Measurements from ENCODE around the gene C5orf22.

Gene C5orf22

GRCh38 chr5:31531888-31532547, at the start of gene C5orf22, which contains the start of gene DROSHA:
TSS of gene C5orf22 (plus strand) at chr5:31532301. CDS start at chr5:31532393, 92 bp downstream.
TSS of gene DROSHA (minus strand) at chr5:31532093. CDS start at chr5:31529059, 3,034 bp downstream.
- Mint-ChIP-seq H3K27ac (peak within 1 kb of the TSS; percentile 89), H3K4me1 (peaks cover 50% of the 10 kb centered on the region), H3K4me3 (peak within 1 kb of the TSS; percentile 85), H3K9me3 (no peaks in the 10 kb centered on the region), H3K27me3 (no peaks in the 10 kb centered on the region), H3K36me3 (peaks cover 34% of the 10 kb centered on the region)
- peak; percentile 98 for ATAC-seq

GRCh38 chr5:31485376-31486207, 46.5 kb upstream of the C5orf22 start:
- ATAC-seq = no peak
- Mint-ChIP-seq H3K9me3 (no peaks in the 10 kb centered on the region), H3K4me1 (no peaks in the 10 kb centered on the region), H3K27ac (no peak overlapping the region), H3K4me3 (no peak overlapping the region), H3K27me3 (no peaks in the 10 kb centered on the region), H3K36me3 (peaks cover 75% of the 10 kb centered on the region)

- Mint-ChIP-seq H3K4me1 (no peaks in the 10 kb centered on the region), H3K27ac (no peak overlapping the region), H3K4me3 (no peak overlapping the region), H3K9me3 (no peaks in the 10 kb centered on the region), H3K27me3 (no peaks in the 10 kb centered on the region), H3K36me3 (peaks cover 74% of the 10 kb centered on the region)
- no peak for ATAC-seq
These were observed 45.7 kb upstream of the C5orf22 start for GRCh38 chr5:31486441-31486840.

GRCh38 chr5:31487506-31487905, 44.6 kb upstream of the C5orf22 start:
- H3K4me1 Mint-ChIP-seq = no peaks in the 10 kb centered on the region
- ATAC-seq = no peak
- H3K36me3 Mint-ChIP-seq = peaks cover 70% of the 10 kb centered on the region
- no peaks in the 10 kb centered on the region for H3K9me3 Mint-ChIP-seq
- no peaks in the 10 kb centered on the region for H3K27me3 Mint-ChIP-seq
- no peak overlapping the region for H3K27ac Mint-ChIP-seq
- H3K4me3 Mint-ChIP-seq = no peak overlapping the region

GRCh38 chr5:31492869-31493268, 39.2 kb upstream of the C5orf22 start:
- no peak for ATAC-seq
- Mint-ChIP-seq H3K27me3 (no peaks in the 10 kb centered on the region), H3K36me3 (peaks cover 83% of the 10 kb centered on the region), H3K4me3 (no peak overlapping the region), H3K27ac (no peak overlapping the region), H3K9me3 (no peaks in the 10 kb centered on the region), H3K4me1 (no peaks in the 10 kb centered on the region)

DNA sequence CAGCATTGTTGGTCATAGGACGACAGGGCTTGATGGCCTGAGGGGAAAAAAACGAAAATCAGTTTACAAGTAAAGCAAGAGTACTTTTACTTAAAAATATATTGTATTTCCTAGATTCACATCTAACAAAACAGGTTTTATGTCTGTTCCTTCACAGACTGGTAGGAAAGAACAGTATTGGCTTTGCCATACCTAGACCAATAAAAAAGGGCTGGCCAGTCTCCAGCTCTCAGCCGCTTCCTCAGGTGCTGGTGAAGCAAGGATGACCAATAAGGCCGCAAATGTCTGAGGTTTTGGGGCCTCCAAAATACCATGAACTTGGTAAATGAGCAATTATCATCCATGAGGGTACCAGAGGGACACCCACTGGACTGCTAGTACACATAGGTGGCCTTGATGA, 36.8 kb upstream of the C5orf22 start:
- H3K36me3 Mint-ChIP-seq = peaks cover 82% of the 10 kb centered on the region
- H3K9me3 Mint-ChIP-seq = no peaks in the 10 kb centered on the region
- no peak overlapping the region for H3K4me3 Mint-ChIP-seq
- no peaks in the 10 kb centered on the region for H3K4me1 Mint-ChIP-seq
- ATAC-seq = no peak
- no peak overlapping the region for H3K27ac Mint-ChIP-seq
- no peaks in the 10 kb centered on the region for H3K27me3 Mint-ChIP-seq

GRCh38 chr5:31496301-31496700, 35.8 kb upstream of the C5orf22 start:
- no peaks in the 10 kb centered on the region for H3K9me3 Mint-ChIP-seq
- H3K36me3 Mint-ChIP-seq = peaks cover 81% of the 10 kb centered on the region
- H3K4me1 Mint-ChIP-seq = no peaks in the 10 kb centered on the region
- H3K27ac Mint-ChIP-seq = no peak overlapping the region
- H3K27me3 Mint-ChIP-seq = no peaks in the 10 kb centered on the region
- no peak for ATAC-seq
- H3K4me3 Mint-ChIP-seq = no peak overlapping the region

DNA sequence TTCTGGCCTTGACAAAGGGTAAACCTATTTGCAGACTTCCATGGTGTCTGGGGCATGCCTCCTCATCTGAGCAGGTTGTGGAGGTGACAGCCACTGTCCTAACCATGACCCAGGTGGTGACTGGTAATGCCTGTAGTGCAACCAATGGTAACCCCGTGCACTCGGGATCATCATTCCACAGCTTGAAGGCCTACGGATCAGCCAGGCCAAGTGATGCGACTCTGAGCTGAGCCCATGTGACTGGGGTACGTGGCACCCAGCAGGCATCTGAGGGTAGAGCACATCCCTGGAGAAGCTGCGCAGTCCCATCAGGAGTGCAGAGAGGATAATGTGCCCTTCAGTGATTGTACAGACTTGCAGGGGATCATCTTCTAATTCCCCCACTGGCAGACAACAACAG, 35.2 kb upstream of the C5orf22 start:
- H3K27me3 Mint-ChIP-seq = no peaks in the 10 kb centered on the region
- no peaks in the 10 kb centered on the region for H3K4me1 Mint-ChIP-seq
- no peak overlapping the region for H3K27ac Mint-ChIP-seq
- H3K9me3 Mint-ChIP-seq = no peaks in the 10 kb centered on the region
- H3K4me3 Mint-ChIP-seq = no peak overlapping the region
- H3K36me3 Mint-ChIP-seq = peaks cover 77% of the 10 kb centered on the region
- ATAC-seq = no peak

DNA sequence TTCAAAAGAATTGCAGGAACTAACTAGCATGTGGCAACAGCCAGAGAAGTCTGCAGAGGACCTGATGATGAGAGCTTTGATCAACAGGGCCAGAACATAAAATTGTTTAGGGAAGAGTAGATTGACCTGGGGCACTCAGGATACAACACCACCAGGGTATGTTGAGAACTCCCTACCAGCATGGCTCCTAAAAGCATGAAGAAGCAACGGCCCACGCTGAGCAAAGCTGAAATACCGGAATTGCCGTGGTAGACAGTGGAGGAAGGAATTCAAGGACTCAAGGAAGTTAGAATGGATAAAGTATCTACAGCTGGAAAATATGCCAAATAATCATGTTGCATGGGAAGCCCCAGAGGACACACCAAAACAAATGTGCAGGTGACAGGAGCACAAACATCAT, 31.8 kb upstream of the C5orf22 start:
- Mint-ChIP-seq H3K4me1 (no peaks in the 10 kb centered on the region), H3K36me3 (peaks cover 84% of the 10 kb centered on the region), H3K27me3 (no peaks in the 10 kb centered on the region), H3K27ac (no peak overlapping the region), H3K4me3 (no peak overlapping the region), H3K9me3 (no peaks in the 10 kb centered on the region)
- no peak for ATAC-seq

DNA sequence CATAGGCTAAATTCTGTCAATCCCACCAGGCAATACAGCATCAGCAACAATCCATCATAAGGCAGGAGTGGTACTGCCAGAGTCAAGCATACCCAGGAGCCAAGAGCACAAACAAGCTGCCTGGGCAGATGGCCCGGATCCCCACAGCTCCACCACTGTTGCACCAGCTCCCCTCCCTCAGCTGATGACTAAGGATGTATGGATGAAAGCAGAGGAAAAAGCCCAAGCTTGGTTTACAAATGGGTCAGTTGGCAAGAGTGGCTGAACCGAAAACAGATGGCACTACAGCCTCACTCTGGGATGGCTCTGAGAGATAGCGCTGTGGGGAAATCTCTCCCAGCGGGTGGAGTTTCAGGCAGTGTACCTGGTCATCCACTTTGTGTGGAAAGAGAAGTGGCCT, 29.6 kb upstream of the C5orf22 start:
- no peak overlapping the region for H3K27ac Mint-ChIP-seq
- H3K4me1 Mint-ChIP-seq = no peaks in the 10 kb centered on the region
- no peaks in the 10 kb centered on the region for H3K9me3 Mint-ChIP-seq
- no peak overlapping the region for H3K4me3 Mint-ChIP-seq
- ATAC-seq = no peak
- peaks cover 79% of the 10 kb centered on the region for H3K36me3 Mint-ChIP-seq
- no peaks in the 10 kb centered on the region for H3K27me3 Mint-ChIP-seq

GRCh38 chr5:31504529-31504928, 27.6 kb upstream of the C5orf22 start:
- Mint-ChIP-seq H3K4me1 (no peaks in the 10 kb centered on the region), H3K9me3 (no peaks in the 10 kb centered on the region), H3K36me3 (peaks cover 76% of the 10 kb centered on the region), H3K27ac (no peak overlapping the region), H3K4me3 (no peak overlapping the region), H3K27me3 (no peaks in the 10 kb centered on the region)
- no peak for ATAC-seq

DNA sequence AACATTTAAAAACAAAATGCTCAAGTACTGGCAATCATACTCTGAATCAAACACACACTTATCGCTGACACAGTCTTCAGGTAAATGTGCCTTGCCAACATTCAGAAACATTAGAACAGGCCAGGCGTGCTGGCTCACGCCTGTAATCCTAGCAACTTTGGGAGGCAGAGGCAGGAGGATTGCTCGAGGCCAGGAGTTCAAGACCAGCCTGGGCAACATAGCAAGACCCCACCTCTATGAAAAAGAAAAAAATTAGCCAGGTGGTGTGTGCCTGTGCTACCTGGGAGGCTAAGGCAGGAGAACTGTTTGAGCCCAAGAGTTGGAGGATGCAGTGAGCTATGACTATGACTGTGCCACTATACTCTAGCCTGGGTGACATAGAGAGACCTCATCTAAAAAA, 20.8 kb upstream of the C5orf22 start:
- H3K27ac Mint-ChIP-seq = no peak overlapping the region
- H3K27me3 Mint-ChIP-seq = no peaks in the 10 kb centered on the region
- no peaks in the 10 kb centered on the region for H3K9me3 Mint-ChIP-seq
- no peak for ATAC-seq
- no peaks in the 10 kb centered on the region for H3K4me1 Mint-ChIP-seq
- peaks cover 85% of the 10 kb centered on the region for H3K36me3 Mint-ChIP-seq
- no peak overlapping the region for H3K4me3 Mint-ChIP-seq

DNA sequence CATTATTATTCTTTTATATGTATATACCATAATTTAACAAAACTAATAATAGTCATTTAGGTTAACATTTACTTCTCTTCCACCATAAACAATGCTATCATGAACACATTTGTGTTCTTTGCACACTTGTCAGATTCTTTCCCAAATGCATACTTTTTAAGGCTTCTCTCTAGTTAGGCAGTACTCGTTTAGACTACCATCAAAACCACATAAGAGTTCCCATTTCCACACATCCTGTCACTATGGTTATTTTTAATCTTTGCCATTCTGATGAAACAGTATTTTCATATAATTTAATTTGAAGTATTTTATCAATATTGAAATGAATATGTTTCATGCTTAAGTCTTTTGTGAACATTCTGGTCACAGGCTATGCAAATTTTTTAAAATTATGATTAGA, 15.3 kb upstream of the C5orf22 start:
- H3K9me3 Mint-ChIP-seq = no peaks in the 10 kb centered on the region
- no peaks in the 10 kb centered on the region for H3K4me1 Mint-ChIP-seq
- peaks cover 51% of the 10 kb centered on the region for H3K36me3 Mint-ChIP-seq
- H3K4me3 Mint-ChIP-seq = no peak overlapping the region
- H3K27ac Mint-ChIP-seq = no peak overlapping the region
- no peaks in the 10 kb centered on the region for H3K27me3 Mint-ChIP-seq
- no peak for ATAC-seq

DNA sequence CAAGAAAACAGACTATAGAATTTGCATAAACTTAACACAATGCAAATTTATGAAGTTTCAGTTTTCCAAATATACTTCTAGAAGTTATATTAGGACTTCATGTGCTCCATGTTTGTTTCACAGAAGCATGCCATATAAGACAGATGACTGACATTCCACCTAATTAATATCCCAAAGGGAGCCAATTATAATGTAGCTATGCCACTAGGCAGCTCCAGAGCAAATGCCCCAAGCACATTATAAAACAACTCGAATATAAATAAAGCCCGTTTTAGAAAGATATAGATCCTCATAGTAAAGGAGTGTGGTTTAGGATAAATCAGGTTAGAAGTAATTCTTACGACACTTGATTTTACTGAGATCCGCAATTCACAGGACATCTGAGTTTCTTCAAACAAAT, 9.1 kb upstream of the C5orf22 start:
- ATAC-seq = no peak
- peaks cover 1% of the 10 kb centered on the region for H3K4me1 Mint-ChIP-seq
- no peaks in the 10 kb centered on the region for H3K27me3 Mint-ChIP-seq
- H3K36me3 Mint-ChIP-seq = peaks cover 63% of the 10 kb centered on the region
- no peaks in the 10 kb centered on the region for H3K9me3 Mint-ChIP-seq
- H3K4me3 Mint-ChIP-seq = no peak overlapping the region
- H3K27ac Mint-ChIP-seq = no peak overlapping the region

GRCh38 chr5:31530541-31531265, 1.4 kb upstream of the C5orf22 start:
- H3K4me3 Mint-ChIP-seq = peak overlapping the region; percentile 85
- no peaks in the 10 kb centered on the region for H3K27me3 Mint-ChIP-seq
- peaks cover 40% of the 10 kb centered on the region for H3K36me3 Mint-ChIP-seq
- peaks cover 50% of the 10 kb centered on the region for H3K4me1 Mint-ChIP-seq
- H3K27ac Mint-ChIP-seq = no peak overlapping the region
- ATAC-seq = no peak
- H3K9me3 Mint-ChIP-seq = no peaks in the 10 kb centered on the region
